ENCODE results near the gene TMTC2.

The TMTC2 gene

GRCh38 chr12:82874945-82875344 lies 188.2 kb downstream of the TMTC2 start:
- Mint-ChIP-seq H3K9me3 (ENCODE audit: low read depth) (no peaks in the 10 kb centered on the region), H3K27ac (no peak overlapping the region), H3K27me3 (no peaks in the 10 kb centered on the region), H3K4me3 (no peak overlapping the region), H3K36me3 (no peaks in the 10 kb centered on the region), H3K4me1 (ENCODE audit: low read depth) (no peaks in the 10 kb centered on the region)

DNA sequence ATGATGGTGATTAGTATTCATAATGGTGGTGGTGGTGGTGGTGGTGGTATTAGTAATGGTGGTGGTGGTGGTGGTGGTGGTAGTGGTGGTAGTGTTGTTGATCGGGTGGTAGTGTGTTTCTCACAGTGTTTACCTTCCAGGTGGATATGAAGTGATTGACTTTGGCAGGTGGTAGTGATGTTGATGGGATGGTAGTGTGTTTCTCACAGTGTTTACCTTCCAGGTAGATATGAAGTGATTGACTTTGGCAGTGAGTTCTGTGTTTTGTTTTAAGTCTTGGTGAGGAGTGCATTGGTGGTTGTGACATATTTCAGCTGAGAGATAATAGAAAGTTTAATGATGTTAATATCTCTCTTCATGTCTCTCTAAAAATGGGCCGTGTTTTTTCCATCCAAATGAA lies 189.4 kb downstream of the TMTC2 start:
- no peaks in the 10 kb centered on the region for H3K36me3 Mint-ChIP-seq
- no peaks in the 10 kb centered on the region for H3K4me1 Mint-ChIP-seq (ENCODE audit: low read depth)
- no peak overlapping the region for H3K4me3 Mint-ChIP-seq
- no peak overlapping the region for H3K27ac Mint-ChIP-seq
- no peaks in the 10 kb centered on the region for H3K27me3 Mint-ChIP-seq
- no peaks in the 10 kb centered on the region for H3K9me3 Mint-ChIP-seq (ENCODE audit: low read depth)

DNA sequence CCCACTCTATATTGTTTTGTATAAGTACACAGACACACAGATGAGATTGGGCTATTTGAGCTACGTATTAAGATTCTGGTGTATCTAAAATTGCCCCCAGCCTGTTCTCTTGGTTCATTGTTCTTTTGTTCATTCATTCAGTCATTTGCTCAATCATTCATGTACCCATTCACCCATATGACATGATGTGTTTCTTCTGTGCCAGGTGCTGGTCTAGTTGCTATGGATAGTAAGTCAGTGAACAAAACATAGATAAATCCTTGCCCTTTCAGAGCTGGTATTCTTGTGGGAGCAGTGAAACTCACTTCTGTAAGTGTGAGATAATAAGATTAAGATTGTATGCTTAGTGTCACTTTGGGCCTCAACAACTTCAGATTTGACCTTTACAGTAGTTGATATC lies 191.3 kb downstream of the TMTC2 start:
- Mint-ChIP-seq H3K27ac (no peak overlapping the region), H3K27me3 (no peaks in the 10 kb centered on the region), H3K36me3 (no peaks in the 10 kb centered on the region), H3K4me3 (no peak overlapping the region), H3K9me3 (ENCODE audit: low read depth) (no peaks in the 10 kb centered on the region), H3K4me1 (ENCODE audit: low read depth) (no peaks in the 10 kb centered on the region)

- Mint-ChIP-seq H3K4me3 (no peak overlapping the region), H3K27me3 (no peaks in the 10 kb centered on the region), H3K27ac (no peak overlapping the region), H3K4me1 (ENCODE audit: low read depth) (no peaks in the 10 kb centered on the region), H3K36me3 (no peaks in the 10 kb centered on the region), H3K9me3 (ENCODE audit: low read depth) (no peaks in the 10 kb centered on the region)
Observed at GRCh38 chr12:82880442-82880901, 193.8 kb downstream of the TMTC2 start.

- H3K36me3 Mint-ChIP-seq: peaks cover 2% of the 10 kb centered on the region
- H3K27me3 Mint-ChIP-seq: peaks cover 3% of the 10 kb centered on the region
- no peak overlapping the region for H3K4me3 Mint-ChIP-seq
- H3K27ac Mint-ChIP-seq: no peak overlapping the region
- no peaks in the 10 kb centered on the region for H3K4me1 Mint-ChIP-seq (ENCODE audit: low read depth)
- no peaks in the 10 kb centered on the region for H3K9me3 Mint-ChIP-seq (ENCODE audit: low read depth)
Observed at GRCh38 chr12:82883394-82884355, 197.0 kb downstream of the TMTC2 start.

DNA sequence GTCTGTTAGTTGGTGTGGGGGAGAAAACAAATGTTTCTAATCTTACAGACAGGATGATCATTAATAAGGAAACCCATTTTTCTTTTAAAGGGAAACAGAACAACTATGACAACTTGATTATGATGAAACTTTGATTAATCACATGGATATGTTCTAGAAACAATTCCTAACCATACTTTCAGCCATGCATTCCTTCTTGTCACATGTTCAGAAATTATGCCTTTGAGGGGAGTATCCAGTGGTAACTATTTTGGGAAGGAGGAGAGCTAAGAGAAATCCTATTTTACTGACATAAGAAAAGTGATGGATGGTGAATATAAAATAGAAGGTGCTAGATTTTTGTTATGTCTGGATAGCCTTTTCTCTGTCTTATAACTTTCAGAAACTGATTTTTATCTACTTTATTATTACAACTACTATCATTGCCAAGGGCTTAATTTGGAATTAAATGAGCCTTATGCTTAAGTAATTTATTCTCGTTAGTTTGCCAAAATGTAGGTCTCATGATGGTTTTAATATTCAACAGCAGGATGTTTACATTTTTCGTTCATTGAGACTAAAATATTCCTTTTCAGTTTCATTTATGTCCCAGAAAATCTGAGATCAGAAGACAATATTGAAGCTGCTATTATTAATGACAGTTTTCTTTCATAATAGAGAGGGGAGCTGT lies 200.1 kb downstream of the TMTC2 start:
- no peaks in the 10 kb centered on the region for H3K9me3 Mint-ChIP-seq (ENCODE audit: low read depth)
- H3K27me3 Mint-ChIP-seq: peaks cover 3% of the 10 kb centered on the region
- H3K4me3 Mint-ChIP-seq: no peak overlapping the region
- H3K27ac Mint-ChIP-seq: no peak overlapping the region
- no peaks in the 10 kb centered on the region for H3K4me1 Mint-ChIP-seq (ENCODE audit: low read depth)
- peaks cover 2% of the 10 kb centered on the region for H3K36me3 Mint-ChIP-seq

DNA sequence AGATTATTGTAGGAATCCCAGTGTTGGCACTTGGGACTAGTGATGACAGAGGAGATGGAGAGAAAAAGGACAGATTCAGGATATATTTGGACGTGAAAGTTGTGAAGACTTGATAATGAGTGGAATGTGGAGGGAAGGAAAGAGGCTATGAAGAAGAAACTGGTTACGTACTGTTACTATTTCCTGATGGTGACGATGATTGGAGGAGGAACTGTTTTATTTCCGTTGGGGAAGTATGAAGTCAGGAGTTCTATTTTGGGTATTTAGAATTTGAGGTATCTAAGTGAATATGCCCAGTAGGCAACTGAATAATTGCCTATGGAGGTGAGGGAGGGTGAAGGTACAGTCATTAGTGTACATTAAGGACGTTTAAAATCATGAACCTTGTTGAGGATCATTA lies 207.2 kb downstream of the TMTC2 start:
- Mint-ChIP-seq H3K4me1 (ENCODE audit: low read depth) (no peaks in the 10 kb centered on the region), H3K9me3 (ENCODE audit: low read depth) (no peaks in the 10 kb centered on the region), H3K36me3 (no peaks in the 10 kb centered on the region), H3K4me3 (no peak overlapping the region), H3K27ac (no peak overlapping the region), H3K27me3 (peaks cover 1% of the 10 kb centered on the region)

DNA sequence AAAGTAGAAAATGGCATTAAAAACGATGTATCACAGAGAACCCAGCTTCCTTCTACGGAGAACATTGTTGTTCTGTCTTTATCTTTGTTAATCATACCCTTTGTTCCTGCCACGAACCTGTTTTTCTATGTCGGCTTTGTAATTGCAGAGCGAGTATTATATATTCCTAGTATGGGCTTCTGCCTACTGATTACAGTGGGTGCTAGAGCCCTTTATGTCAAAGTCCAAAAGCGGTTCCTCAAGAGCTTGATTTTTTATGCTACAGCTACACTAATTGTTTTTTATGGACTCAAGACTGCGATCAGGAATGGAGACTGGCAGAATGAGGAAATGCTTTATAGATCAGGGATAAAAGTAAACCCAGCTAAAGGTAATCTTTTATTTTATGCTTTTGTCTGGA lies 209.6 kb downstream of the TMTC2 start:
- no peaks in the 10 kb centered on the region for H3K4me1 Mint-ChIP-seq (ENCODE audit: low read depth)
- no peaks in the 10 kb centered on the region for H3K9me3 Mint-ChIP-seq (ENCODE audit: low read depth)
- no peak overlapping the region for H3K27ac Mint-ChIP-seq
- H3K27me3 Mint-ChIP-seq: peaks cover 1% of the 10 kb centered on the region
- no peak overlapping the region for H3K4me3 Mint-ChIP-seq
- H3K36me3 Mint-ChIP-seq: no peaks in the 10 kb centered on the region

DNA sequence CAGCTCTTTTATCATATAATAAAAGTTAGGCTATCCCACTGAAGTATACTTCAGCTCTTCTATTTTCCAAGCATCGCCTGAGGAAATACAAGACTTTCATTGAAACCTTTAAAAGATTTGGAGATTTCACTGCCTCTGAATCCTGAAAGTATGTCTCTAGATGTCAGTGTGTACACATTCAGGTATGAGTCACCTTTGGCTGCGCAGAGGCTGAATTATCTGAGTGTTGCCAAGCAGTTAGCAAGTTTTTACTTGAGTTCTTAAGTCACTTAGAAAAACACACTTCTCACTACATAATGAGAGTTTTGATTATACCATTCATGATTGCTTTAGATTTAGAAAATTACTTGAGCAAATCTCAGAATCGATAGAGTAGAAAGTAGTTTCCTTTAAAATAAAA lies 210.3 kb downstream of the TMTC2 start:
- no peak overlapping the region for H3K27ac Mint-ChIP-seq
- peaks cover 1% of the 10 kb centered on the region for H3K27me3 Mint-ChIP-seq
- no peaks in the 10 kb centered on the region for H3K36me3 Mint-ChIP-seq

GRCh38 chr12:82898441-82898840 lies 211.7 kb downstream of the TMTC2 start:
- Mint-ChIP-seq H3K4me3 (no peak overlapping the region), H3K36me3 (no peaks in the 10 kb centered on the region), H3K27ac (no peak overlapping the region), H3K9me3 (ENCODE audit: low read depth) (no peaks in the 10 kb centered on the region), H3K27me3 (no peaks in the 10 kb centered on the region), H3K4me1 (ENCODE audit: low read depth) (no peaks in the 10 kb centered on the region)

More for the DNA sequence above, 210.3 kb downstream of the TMTC2 start:
- H3K4me1 Mint-ChIP-seq (ENCODE audit: low read depth): no peaks in the 10 kb centered on the region
- no peaks in the 10 kb centered on the region for H3K9me3 Mint-ChIP-seq (ENCODE audit: low read depth)
- no peak overlapping the region for H3K4me3 Mint-ChIP-seq

DNA sequence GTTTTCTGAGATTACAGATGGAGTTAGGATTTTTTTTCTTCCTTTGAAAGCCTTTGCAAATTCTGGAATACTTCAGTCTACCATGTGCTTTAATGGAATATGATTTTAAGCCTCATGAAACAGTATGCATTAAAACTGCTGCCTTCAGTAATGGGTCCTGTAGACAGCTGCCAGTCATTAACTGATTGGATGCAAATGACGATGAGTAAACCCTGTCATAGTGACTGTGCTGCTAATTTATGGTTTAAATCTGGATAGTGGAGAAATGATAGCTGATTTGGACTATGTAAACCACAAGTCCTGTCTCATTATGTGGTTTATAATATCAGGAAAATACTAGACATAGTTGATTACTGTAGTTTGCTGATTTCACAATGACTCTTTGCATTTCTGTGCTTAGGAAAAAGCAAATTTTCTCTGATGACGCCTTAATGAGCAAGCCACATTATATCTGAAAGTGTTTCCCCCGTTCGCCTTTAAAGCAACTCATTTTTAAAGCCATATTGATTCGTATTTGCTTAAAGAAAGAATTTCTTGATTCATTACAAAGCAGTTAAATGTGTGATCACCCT lies 217.6 kb downstream of the TMTC2 start:
- Mint-ChIP-seq H3K27me3 (no peaks in the 10 kb centered on the region), H3K36me3 (no peaks in the 10 kb centered on the region), H3K4me1 (ENCODE audit: low read depth) (no peaks in the 10 kb centered on the region), H3K4me3 (no peak overlapping the region), H3K27ac (no peak overlapping the region), H3K9me3 (ENCODE audit: low read depth) (no peaks in the 10 kb centered on the region)

- Mint-ChIP-seq H3K4me3 (no peak overlapping the region), H3K9me3 (ENCODE audit: low read depth) (no peaks in the 10 kb centered on the region), H3K27me3 (no peaks in the 10 kb centered on the region), H3K27ac (no peak overlapping the region), H3K4me1 (ENCODE audit: low read depth) (no peaks in the 10 kb centered on the region), H3K36me3 (no peaks in the 10 kb centered on the region)
Observed at GRCh38 chr12:82910246-82910893, 223.7 kb downstream of the TMTC2 start.

GRCh38 chr12:82912406-82912805 lies 225.7 kb downstream of the TMTC2 start:
- H3K4me3 Mint-ChIP-seq: no peak overlapping the region
- no peaks in the 10 kb centered on the region for H3K36me3 Mint-ChIP-seq
- no peaks in the 10 kb centered on the region for H3K9me3 Mint-ChIP-seq (ENCODE audit: low read depth)
- no peaks in the 10 kb centered on the region for H3K27me3 Mint-ChIP-seq
- no peak overlapping the region for H3K27ac Mint-ChIP-seq
- no peaks in the 10 kb centered on the region for H3K4me1 Mint-ChIP-seq (ENCODE audit: low read depth)

DNA sequence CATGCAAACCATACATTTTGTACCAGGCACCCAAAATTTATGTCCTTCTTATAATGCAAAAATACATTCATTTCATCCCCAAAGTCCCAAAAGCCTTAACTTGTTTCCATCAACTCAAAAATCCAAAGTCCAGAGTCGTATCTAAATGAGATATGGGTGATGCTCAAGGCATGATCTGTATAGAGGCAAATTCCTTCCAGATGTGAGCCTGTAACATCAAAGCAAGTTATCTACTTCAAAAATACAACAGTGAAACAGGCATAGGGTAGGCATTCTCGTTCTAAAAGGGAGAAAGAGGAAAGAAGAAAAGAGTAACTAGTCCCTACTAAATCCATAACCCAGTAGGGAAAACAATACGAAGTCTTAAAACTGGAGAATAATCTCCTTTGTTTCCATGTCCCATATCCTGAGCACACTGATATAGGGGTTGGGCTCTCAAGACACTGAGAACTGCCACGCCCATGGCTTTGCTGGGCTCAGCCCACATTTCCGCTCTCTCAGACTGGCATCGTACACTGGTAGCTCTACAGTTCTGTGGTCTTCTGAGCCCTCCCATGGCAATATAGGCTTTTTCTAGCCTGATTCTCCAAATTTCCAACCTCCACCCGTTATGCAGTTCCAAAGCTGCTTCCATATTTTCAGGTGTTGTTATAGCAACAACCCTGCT lies 232.8 kb downstream of the TMTC2 start:
- H3K4me3 Mint-ChIP-seq: no peak overlapping the region
- no peak overlapping the region for H3K27ac Mint-ChIP-seq
- no peaks in the 10 kb centered on the region for H3K27me3 Mint-ChIP-seq
- no peaks in the 10 kb centered on the region for H3K36me3 Mint-ChIP-seq
- no peaks in the 10 kb centered on the region for H3K9me3 Mint-ChIP-seq (ENCODE audit: low read depth)
- no peaks in the 10 kb centered on the region for H3K4me1 Mint-ChIP-seq (ENCODE audit: low read depth)

Data from activated naive CD8-positive, alpha-beta T cell (primary cell).